Duodenal mucosa (tissue), 2 donors: ENCODE results near the gene NPHP4.
A peak's percentile ranks its signal among the peaks of the same experiment; 100 is the strongest.

Experiments used
- H3K27ac ChIP-seq: one replicate; pipeline ENCODE4 v1.7.0; 2013; ENCODE audit warnings: low read depth, low read length
- H3K27me3 ChIP-seq, 2 donors: one replicate each; pipeline ENCODE4 v1.7.0; 2013; ENCODE audit warnings: low read length in 2 of 2, control low read depth in 1 of 2; ENCODE audit not compliant: insufficient read depth in 2 of 2, control insufficient read depth in 1 of 2
- H3K36me3 ChIP-seq, 2 donors: one replicate each; pipeline ENCODE4 v1.7.0; 2013; ENCODE audit warnings: low read length in 2 of 2, control low read depth in 1 of 2; ENCODE audit not compliant: insufficient read depth in 2 of 2, control insufficient read depth in 1 of 2
- H3K4me1 ChIP-seq, 2 donors: one replicate each; pipeline ENCODE4 v1.7.0; 2013; ENCODE audit warnings: low read length in 2 of 2, control low read depth in 1 of 2; ENCODE audit not compliant: insufficient read depth in 2 of 2, control insufficient read depth in 1 of 2
- H3K4me3 ChIP-seq, 2 donors: one replicate each; pipeline ENCODE4 v1.7.0; 2013; ENCODE audit warnings: low read length in 2 of 2, low read depth in 1 of 2
- H3K9ac ChIP-seq, 2 donors: one replicate each; pipeline ENCODE4 v1.7.0; 2013; ENCODE audit warnings: low read length in 2 of 2, low read depth in 1 of 2
- H3K9me3 ChIP-seq, 2 donors: one replicate each; pipeline ENCODE4 v1.7.0; 2013; ENCODE audit warnings: low read length in 2 of 2, control low read depth in 1 of 2; ENCODE audit not compliant: control insufficient read depth in 1 of 2

NPHP4 gene

GRCh38 chr1:5997316-5997715 lies 5.1 kb upstream of the NPHP4 start:
- Histone ChIP-seq H3K9me3 (no peaks in the 10 kb centered on the region), H3K4me1 (peaks cover 5 to 17% of the 10 kb centered on the region in 2 donors), H3K36me3 (no peaks in the 10 kb centered on the region), H3K4me3 (no peak overlapping the region), H3K27ac (no peak overlapping the region), H3K9ac (no peak overlapping the region), H3K27me3 (peaks cover 11 to 13% of the 10 kb centered on the region in 2 donors)

- H3K4me3 ChIP-seq: no peak overlapping the region
- no peaks in the 10 kb centered on the region for H3K9me3 ChIP-seq
- H3K27ac ChIP-seq: no peak overlapping the region
- no peaks in the 10 kb centered on the region for H3K36me3 ChIP-seq
- H3K4me1 ChIP-seq: peaks cover 5 to 17% of the 10 kb centered on the region in 2 donors
- H3K9ac ChIP-seq: no peak overlapping the region
- peaks cover 11 to 13% of the 10 kb centered on the region in 2 donors for H3K27me3 ChIP-seq
Measured at GRCh38 chr1:5996641-5997270, 4.5 kb upstream of the NPHP4 start.

- Histone ChIP-seq H3K9me3 (no peaks in the 10 kb centered on the region), H3K9ac (no peak overlapping the region), H3K4me1 (peaks cover 8 to 21% of the 10 kb centered on the region in 2 donors), H3K27me3 (peaks cover 11 to 13% of the 10 kb centered on the region in 2 donors), H3K27ac (no peak overlapping the region), H3K36me3 (no peaks in the 10 kb centered on the region), H3K4me3 (no peak overlapping the region)
Measured at GRCh38 chr1:5995871-5996630, 3.8 kb upstream of the NPHP4 start.

GRCh38 chr1:5994713-5995621 lies 2.7 kb upstream of the NPHP4 start:
- H3K9me3 ChIP-seq: no peaks in the 10 kb centered on the region
- no peak overlapping the region for H3K9ac ChIP-seq
- no peaks in the 10 kb centered on the region for H3K36me3 ChIP-seq
- peaks cover 13 to 25% of the 10 kb centered on the region in 2 donors for H3K4me1 ChIP-seq
- H3K27ac ChIP-seq: no peak overlapping the region
- peaks cover 11 to 13% of the 10 kb centered on the region in 2 donors for H3K27me3 ChIP-seq
- H3K4me3 ChIP-seq: peak overlapping the region; percentile 45 to 69

DNA sequence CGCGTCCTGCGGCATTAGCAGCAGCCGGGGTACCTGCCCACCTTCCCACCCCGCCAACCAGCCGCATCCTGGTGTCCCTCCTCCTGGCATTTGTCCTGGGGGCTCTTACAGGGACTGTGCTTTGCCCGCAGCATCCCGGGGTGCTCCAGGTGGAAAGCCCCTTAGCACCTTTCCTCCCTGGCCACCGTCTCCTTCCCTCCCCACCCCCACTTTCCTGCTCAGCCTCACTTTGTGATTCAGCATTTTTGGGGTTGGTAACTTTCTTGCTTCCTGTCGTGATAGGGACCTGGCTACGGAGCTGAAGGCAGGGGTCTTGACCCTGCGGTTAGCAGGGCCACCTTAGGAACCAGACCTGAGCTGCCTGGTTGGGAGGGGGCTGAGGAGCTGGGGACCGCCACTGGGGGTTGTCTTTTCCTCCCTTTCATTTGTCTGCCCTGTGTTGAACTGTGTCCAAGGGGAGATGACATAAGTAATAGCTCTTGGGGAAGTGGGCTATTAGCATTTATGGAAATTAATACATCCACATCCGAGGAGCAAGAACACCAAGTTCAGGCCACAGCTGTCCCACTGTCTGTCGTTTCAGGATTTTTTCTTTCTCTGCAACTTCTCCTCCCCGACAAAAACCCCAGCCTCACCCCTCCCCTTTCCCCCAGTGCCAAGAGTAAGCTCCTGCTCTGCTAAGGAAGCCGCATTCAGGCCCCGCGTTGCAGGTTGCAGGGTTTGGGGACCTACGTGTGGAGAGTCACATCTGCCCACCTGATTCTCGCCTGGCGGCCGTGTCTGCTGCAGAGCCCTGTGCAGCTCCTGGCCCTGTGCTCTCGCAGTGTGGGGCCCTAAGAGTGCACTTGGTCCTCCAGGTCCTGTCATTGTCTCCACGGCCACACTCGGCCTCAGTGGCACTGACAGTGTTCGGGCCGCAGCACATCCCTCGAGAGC lies 1.6 kb upstream of the NPHP4 start:
- H3K4me3 ChIP-seq: peak overlapping the region; percentile 69 to 78

GRCh38 chr1:5992814-5993555 lies 760 bp upstream of the NPHP4 start:
- H3K27ac ChIP-seq: peak overlapping the region; percentile 84

More for the DNA sequence above, 1.6 kb upstream of the NPHP4 start:
- peaks cover 13 to 25% of the 10 kb centered on the region in 2 donors for H3K4me1 ChIP-seq
- no peak overlapping the region for H3K9ac ChIP-seq
- H3K27ac ChIP-seq: no peak overlapping the region
- no peaks in the 10 kb centered on the region for H3K9me3 ChIP-seq
- no peaks in the 10 kb centered on the region for H3K36me3 ChIP-seq
- H3K27me3 ChIP-seq: peaks cover 11 to 13% of the 10 kb centered on the region in 2 donors

DNA sequence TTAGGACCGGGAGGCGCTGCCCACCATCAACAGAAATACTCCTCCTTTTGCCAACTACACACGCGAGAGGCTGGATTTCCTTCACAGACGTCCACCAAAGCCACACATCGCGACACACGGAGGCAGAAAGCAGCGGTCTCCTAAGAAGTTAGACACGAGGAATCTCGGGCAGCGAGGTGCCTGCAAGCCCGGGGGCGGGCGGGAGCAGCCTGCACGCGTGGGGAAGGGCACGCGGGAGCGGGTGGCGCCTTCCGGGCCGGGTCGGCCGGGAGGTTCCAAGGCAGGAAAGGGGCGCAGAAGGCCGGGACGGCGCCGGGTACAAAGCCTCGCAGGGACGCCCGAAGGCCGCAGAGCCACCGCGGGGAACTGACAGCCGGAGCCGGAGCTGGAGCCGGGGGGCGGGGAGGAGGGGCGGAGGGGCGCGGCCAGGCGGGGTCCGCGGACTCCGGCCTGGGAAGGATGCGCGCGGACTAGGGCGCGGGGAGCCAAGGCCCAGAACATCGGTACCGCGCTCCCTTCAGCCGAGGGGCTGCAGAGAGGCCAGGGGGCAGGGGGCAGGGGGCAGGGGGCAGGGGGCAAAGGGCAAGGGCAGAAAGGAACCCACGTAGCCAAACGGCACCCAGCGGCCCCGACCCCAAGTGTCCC lies 722 bp downstream of the NPHP4 start:
- no peaks in the 10 kb centered on the region for H3K9me3 ChIP-seq
- H3K36me3 ChIP-seq: no peaks in the 10 kb centered on the region
- H3K9ac ChIP-seq: peak overlapping the region; percentile 65 to 69
- H3K4me3 ChIP-seq: peak overlapping the region; percentile 78
- no peak overlapping the region for H3K27ac ChIP-seq
- peaks cover 11 to 13% of the 10 kb centered on the region in 2 donors for H3K27me3 ChIP-seq
- H3K4me1 ChIP-seq: peaks cover 13 to 25% of the 10 kb centered on the region in 2 donors

More at GRCh38 chr1:5992814-5993555, 760 bp upstream of the NPHP4 start:
- no peaks in the 10 kb centered on the region for H3K36me3 ChIP-seq
- peak overlapping the region in 1 of 2 donors; percentile 10 for H3K9ac ChIP-seq
- no peaks in the 10 kb centered on the region for H3K9me3 ChIP-seq
- peaks cover 13 to 25% of the 10 kb centered on the region in 2 donors for H3K4me1 ChIP-seq
- peaks cover 11 to 13% of the 10 kb centered on the region in 2 donors for H3K27me3 ChIP-seq
- peak overlapping the region; percentile 69 to 78 for H3K4me3 ChIP-seq

DNA sequence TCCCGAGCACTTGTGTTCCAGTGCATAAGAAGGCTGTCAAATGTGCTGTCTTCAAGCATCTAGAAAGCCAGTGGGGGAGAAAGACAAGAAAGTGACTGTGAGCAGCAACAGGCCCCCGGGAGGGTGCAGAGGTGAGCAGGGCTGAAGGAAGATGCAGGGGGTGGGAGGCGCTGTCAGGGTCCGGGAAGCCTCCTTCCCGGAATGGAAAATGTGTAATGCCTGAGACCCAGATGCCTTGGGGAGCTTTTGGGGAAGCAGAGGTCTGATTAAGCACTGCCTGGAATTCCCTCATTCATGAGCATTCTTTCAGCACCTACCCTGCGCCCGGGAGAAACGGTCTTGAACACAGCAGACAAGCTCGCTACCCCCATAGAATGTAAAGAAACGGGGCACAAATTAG lies 1.3 kb downstream of the NPHP4 start:
- Histone ChIP-seq H3K9ac (peak overlapping the region; percentile 65 to 66), H3K27ac (no peak overlapping the region), H3K4me1 (peaks cover 13 to 25% of the 10 kb centered on the region in 2 donors), H3K27me3 (peaks cover 11 to 13% of the 10 kb centered on the region in 2 donors), H3K9me3 (no peaks in the 10 kb centered on the region), H3K36me3 (no peaks in the 10 kb centered on the region), H3K4me3 (peak overlapping the region; percentile 78)
